COLO668 (cell line): Measurements from ENCODE around the gene ZP3.
"Not testable (repeated sequence)": the region's sequence is repeated elsewhere in the genome, so short reads cannot be mapped to it uniquely, and the experiment has no call there.

Experiments used
- DNase-seq: peaks from one replicate; lab custom pipeline; 2025; ENCODE audit not compliant: unreplicated experiment; lab: John Stamatoyannopoulos, UW

Gene ZP3

DNA sequence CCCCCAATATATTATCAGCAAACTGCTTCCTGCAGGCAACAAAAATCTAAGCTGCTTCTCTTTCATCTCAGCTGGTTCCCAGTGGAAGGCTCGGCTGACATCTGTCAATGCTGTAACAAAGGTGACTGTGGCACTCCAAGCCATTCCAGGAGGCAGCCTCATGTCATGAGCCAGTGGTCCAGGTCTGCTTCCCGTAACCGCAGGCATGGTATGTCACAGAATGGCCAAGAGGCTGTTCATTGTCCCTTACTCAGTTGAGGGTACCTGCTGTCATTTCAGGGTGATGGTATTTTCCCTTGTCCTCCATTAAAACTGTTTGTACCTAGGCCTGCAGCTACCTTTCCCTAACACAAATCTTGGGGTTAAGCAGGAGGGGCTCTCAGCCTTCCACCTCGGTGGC lies 15.7 kb downstream of the ZP3 start:
- not testable (repeated sequence) for DNase-seq

DNA sequence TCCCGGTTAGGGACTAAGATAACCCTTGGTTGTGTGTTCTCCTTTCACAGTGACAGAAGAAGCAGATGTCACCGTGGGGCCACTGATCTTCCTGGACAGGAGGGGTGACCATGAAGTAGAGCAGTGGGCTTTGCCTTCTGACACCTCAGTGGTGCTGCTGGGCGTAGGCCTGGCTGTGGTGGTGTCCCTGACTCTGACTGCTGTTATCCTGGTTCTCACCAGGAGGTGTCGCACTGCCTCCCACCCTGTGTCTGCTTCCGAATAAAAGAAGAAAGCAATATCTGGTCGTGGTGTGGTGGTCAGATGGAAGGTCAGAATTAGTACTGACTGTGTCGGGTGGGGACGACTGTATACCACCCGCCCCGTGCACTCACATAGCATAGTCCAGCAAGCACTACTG lies 17.0 kb downstream of the ZP3 start:
- DNase-seq = not testable (repeated sequence)

GRCh38 chr7:76442664-76443446 lies 18.1 kb downstream of the ZP3 start:
- not testable (repeated sequence) for DNase-seq

DNA sequence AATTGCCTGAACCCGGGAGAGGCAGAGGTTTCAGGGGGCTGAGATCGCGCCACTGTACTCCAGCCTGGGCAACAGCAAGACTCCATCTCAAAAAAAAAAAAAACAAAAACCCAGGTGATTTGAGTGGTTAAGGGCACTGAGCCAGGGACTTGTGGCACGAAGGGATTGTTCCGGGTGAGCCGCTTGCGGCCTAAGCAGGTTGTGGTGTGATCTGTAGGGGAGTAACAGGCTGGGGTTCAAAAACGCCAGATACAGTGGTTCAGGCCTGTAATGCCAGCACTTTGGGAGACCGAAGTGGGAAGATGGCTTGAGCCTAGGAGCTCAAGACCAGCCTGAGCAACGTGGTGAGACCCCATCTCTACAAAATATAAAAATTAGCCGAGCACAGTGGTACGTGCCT lies 19.1 kb downstream of the ZP3 start:
- DNase-seq = not testable (repeated sequence)

DNA sequence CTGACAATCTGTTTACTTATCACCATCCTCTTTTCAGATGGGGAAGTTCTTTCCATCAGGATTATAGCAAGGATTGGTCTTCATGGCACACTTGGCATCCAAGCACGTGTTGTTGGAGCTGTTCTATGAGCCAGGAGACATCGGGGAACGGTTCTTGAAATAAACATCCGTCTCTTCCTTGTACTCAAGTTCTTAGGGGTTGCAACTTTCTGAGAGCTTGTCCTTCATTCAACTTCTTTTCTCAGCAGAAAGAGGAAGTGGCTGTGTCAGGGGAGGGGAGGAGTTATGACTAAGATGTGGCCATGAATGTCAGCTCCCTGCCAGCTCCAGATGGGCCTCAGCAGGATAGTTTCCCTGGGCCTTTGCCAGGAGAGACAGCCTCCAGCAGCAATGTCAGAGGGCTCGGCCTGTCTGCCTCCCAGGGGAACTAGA lies 20.8 kb downstream of the ZP3 start:
- DNase-seq = not testable (repeated sequence)

GRCh38 chr7:76457017-76457416 lies 32.3 kb downstream of the ZP3 start:
- not testable (repeated sequence) for DNase-seq

DNA sequence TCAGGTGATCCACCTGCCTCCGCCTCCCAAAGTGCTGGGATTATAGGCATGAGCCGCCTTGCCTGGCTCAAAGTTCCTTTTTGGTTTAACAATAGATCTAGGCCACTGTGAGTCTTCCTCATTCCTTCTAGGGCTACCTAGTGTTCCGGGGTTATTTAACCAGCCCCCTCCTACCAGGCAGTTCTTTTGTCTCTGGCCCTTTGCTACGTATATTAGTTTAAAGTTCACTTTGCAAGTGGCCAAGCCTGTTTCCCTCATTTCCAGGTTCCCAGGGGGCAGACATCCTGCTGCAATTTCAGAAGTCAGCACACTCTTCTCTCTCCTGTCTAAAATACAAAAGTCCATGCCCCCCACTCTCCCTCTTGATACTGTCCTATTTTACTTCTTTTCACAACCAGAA lies 33.8 kb downstream of the ZP3 start:
- DNase-seq = not testable (repeated sequence)

GRCh38 chr7:76460767-76461166 lies 36.0 kb downstream of the ZP3 start:
- not testable (repeated sequence) for DNase-seq

DNA sequence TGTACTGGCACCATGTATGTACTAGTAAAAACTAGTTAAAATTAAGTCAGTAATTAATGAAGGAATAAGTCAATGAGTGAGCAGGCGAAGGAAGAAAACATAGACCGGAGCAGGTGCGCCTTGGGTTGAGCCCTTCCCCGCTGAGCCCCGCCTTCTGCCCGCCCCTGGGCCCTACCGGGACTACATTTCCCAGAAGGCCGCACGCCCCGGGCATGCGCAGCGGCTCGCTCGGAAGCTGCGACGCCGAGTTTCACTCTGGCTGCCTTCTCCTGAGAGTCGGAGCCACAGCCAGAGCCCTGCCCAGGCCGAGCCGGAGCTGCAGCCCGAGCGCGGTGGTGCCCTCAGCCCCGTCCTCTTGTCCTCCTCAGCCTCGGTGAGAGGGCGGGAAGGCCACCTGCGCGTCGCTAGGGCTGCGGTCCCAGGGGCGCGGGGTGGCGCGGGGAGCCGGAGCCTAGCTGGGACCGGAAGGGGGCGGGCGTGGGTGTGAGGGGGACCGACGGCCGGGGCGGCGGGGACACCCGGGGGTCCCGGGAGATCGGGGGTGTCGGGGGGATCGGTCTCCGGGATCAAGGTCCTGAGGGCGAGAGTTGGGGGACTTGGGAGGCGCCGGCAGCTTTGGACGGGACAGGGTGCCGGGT lies 36.8 kb downstream of the ZP3 start, which contains the start of gene DTX2:
TSS of gene DTX2 (plus strand) at position 246 of the 638 bp plus-strand sequence. CDS start 18,801 bp downstream, outside the sequence.
- not testable (repeated sequence) for DNase-seq

DNA sequence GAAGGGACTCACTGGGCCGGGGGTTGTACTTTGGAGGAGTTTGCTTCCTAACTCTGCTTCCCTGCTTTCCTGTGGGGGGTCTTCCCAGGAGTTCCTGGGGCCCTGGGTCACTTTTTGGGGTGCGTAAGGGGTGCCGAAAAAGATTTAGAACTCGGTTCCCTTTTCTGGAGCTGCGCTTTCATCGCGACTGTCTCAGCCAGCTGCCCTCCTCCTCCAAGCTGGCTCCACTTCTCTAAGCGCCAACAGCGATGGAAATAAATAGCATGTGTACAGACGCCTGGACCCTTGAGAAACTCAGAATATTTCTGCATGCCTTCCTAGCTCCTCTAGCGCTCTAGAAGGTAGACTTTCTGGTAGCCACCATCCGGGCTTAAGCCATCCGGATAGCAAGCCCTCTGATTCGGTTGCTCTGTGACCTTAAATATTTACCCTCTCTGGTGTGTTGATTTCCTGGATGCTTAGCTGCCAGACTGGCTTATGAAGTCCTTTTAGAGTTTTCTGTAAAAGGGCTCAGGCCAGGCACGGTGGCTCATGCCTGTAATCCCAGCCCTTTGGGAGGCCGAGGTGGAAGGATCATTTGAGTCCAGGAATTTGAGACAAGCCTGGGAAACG lies 37.6 kb downstream of the ZP3 start:
- DNase-seq = not testable (repeated sequence)

DNA sequence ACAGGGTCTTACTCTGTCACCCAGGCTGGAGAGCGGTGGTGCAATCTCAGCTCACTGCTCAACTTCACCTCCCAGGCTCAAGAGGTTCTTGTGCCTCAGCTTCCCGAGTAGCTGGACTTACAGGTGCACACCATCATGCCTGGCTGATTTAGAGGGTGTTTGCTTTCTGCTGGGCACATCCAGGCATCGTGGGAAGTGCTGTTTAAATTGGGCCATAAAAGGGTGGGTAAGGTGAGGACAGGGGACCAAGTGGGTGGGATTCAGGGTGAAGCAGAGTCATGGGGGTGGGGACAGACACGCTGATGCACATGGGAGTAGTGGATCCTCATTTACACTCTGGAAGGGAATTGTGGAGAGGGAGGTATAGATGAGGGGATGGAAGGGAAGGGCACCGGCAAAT lies 40.2 kb downstream of the ZP3 start:
- DNase-seq = not testable (repeated sequence)

- DNase-seq = not testable (repeated sequence)
Observed at GRCh38 chr7:76465950-76466349, 41.2 kb downstream of the ZP3 start.

- not testable (repeated sequence) for DNase-seq
Observed at GRCh38 chr7:76467743-76468404, 43.1 kb downstream of the ZP3 start.

DNA sequence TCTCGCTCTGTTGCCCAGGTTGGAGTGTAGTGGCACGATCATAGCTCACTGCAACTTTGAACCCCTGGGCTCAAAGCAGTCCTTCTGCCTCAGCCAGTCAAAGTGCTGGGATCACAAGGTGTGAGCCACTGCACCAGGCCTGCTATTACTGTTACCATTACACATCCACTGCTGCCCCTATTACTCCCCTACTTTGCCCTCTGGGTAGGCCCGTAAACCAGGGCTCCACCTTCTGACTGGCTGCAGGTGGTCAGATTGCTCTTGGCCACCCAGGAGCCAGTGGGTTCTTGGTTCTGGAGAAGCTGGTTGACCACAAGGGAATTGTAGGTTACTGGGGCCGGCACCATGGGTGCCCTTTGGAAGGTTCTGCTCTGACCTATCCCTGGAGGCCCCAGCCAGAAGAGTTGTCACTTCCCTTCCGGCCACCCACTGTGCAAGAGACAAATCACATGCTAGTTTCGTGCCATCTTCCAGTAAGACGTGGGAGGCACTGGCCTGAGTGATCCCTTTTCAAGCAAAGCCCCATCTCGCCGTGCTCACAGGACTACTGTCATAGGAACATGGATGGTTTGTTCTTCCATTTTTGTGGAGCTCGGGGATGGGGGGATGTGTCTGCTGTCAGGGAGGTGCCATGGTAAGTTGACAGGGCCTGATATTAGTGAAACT lies 46.9 kb downstream of the ZP3 start:
- not testable (repeated sequence) for DNase-seq

DNA sequence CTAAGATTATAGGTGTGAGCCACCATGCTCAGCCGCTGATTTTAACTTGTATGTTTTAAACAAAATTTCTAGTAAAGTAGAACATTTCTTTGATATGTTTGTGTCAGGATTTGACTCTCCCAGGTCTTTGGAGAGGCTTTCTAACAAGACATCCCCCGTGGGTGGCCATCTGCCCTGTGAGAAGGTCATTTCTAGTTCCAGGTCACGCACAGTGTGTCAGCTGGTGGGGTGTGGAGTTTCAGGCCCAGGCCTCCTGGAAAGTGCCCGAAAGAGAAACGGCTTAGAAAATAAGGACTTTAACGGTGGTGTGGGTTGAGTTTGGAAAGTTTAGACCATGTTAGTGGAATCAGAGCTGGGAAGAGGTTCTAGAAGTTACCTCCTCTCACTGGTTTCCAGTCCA lies 48.3 kb downstream of the ZP3 start:
- DNase-seq = not testable (repeated sequence)

DNA sequence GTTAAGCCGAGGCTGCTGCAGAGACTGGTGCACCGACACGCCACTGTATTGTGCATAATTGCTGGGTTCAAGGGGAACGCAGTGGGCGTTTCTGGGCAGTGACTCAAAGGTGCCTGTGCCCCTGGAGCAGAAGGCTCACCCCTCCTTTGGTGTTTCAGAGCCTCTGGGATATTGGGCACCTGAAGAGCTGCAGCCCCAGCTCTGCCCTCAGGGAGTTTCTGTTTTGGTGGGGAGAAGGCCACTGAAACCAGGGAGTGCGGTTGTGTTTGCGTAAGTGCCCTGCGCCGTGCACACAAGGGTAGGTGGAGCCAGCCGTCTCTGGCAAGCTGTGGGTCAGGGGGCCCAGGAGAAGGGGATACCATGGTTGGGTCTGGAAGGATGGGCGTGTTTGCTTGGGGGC lies 51.5 kb downstream of the ZP3 start:
- DNase-seq = not testable (repeated sequence)

DNA sequence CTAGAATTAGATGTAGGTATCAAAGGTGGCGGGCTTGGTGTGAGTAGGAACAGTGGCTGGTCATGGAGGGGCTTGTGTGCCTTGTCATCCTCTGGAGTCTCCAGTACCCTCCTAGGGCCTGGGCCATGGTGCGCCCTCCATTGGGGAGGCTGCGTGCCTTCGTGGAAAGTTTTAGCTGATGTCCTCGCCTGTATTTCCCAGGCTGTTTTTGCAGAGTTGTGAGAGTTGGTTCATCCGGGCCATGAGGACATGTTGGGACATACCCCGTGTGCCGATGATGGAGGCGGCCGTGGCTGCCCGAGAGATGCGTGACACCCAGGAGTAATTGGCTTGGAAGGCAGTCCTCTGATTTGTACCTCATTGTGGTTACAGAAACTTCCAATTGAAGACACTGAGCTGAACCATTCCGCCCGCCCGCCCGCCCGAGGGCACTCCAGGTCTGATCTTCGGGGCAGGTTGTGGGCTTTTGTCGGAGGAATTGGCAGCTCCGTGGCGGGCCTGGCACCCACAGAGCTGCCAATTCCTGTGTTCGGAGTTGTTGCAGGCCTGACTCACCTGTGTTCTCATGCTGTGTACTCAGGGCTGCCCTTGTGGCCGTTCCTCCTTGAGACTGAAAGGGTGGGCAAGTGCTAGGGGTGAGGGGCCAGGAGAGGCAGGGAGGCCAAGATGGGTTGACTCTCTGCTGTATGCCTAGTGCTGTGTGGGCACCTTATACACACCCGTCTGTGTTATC lies 52.2 kb downstream of the ZP3 start:
- not testable (repeated sequence) for DNase-seq

GRCh38 chr7:76479628-76480027 lies 54.9 kb downstream of the ZP3 start:
- not testable (repeated sequence) for DNase-seq

DNA sequence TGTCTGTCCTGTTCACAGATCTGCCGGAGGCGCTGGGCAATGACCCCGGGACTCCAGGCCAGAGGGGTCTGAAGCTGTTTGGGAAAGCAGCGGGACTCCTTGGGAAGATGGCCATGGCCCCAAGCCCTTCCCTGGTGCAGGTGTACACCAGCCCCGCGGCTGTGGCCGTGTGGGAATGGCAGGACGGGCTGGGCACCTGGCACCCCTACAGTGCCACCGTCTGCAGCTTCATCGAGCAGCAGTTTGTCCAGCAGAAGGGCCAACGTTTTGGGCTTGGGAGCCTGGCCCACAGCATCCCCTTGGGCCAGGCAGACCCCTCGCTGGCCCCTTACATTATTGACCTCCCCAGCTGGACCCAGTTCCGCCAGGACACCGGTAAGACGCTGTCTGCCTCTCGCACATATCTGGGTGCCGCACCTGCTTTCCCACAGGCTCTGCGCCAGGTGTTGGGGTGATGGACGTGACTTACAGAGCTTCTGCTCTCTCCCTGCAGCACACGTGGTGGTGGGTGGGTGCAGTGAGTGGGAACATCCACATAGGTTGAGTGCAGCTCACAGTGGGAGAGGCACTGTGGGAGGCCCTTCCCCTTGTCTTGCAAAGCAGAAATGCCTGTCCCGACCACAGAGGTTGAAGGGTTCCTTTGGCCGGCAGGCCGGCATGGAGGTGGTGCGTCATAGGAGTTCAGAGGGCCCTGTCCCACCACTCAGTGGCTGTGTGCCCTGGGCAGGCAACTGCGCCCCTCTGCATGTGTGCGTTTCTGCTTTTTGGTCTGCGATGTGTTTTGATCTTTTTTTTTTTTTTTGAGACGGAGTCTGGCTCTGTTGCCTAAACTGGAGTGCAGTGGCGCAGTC lies 55.9 kb downstream of the ZP3 start:
- not testable (repeated sequence) for DNase-seq
